ENCODE data around the gene NRGN.

DNA sequence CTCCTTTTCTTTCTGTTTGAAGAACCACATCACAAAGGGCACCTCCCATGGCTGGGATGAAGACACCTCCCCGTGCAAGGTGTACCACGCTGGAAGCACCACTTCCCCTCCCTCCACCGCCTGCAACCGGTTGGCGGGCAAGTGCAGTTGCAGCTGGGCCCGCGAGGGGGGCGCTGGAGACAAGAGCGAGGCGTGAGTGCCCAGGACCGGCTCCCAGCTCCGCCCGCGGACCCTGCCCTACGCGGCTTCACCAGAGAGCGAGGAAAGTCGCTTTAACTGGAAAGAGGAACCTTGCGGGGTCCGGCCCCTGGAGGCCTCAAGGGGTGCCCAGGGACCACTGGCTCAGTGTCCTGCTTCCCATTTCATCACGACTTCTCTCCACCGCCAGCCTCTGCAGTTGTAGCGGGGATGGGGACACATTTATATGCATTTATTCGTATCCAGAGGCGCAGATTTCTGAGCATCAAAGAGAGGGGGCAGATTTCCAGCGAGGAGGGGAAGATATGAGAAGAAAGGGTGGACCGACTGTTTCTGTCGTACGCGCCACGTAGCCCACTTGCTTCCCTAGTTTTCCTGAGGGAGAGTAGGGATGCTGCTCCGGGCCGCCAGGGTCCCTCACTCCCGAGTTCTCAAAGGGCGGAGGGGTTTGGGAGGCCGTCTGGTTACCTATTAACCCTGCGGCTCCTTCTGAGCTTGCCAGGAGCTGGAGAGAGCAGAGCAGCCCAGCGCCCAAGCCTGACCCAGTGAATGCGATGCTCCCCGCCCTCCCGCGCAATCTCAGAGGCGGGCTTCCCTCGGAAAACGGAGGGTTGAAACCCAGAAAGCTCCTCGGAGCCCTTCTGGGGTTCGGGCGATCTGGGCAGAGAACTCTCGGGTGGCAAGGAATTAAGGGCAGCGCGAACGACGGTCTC lies 18.9 kb downstream of the NRGN start:
- TF ChIP-seq, protein P1, sequence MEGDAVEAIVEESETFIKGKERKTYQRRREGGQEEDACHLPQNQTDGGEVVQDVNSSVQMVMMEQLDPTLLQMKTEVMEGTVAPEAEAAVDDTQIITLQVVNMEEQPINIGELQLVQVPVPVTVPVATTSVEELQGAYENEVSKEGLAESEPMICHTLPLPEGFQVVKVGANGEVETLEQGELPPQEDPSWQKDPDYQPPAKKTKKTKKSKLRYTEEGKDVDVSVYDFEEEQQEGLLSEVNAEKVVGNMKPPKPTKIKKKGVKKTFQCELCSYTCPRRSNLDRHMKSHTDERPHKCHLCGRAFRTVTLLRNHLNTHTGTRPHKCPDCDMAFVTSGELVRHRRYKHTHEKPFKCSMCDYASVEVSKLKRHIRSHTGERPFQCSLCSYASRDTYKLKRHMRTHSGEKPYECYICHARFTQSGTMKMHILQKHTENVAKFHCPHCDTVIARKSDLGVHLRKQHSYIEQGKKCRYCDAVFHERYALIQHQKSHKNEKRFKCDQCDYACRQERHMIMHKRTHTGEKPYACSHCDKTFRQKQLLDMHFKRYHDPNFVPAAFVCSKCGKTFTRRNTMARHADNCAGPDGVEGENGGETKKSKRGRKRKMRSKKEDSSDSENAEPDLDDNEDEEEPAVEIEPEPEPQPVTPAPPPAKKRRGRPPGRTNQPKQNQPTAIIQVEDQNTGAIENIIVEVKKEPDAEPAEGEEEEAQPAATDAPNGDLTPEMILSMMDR (IDR thresholded peaks at IDR 0.05; ENCODE audit: insufficient read depth, low read length), result peak; percentile 52
- TF ChIP-seq, protein P2, sequence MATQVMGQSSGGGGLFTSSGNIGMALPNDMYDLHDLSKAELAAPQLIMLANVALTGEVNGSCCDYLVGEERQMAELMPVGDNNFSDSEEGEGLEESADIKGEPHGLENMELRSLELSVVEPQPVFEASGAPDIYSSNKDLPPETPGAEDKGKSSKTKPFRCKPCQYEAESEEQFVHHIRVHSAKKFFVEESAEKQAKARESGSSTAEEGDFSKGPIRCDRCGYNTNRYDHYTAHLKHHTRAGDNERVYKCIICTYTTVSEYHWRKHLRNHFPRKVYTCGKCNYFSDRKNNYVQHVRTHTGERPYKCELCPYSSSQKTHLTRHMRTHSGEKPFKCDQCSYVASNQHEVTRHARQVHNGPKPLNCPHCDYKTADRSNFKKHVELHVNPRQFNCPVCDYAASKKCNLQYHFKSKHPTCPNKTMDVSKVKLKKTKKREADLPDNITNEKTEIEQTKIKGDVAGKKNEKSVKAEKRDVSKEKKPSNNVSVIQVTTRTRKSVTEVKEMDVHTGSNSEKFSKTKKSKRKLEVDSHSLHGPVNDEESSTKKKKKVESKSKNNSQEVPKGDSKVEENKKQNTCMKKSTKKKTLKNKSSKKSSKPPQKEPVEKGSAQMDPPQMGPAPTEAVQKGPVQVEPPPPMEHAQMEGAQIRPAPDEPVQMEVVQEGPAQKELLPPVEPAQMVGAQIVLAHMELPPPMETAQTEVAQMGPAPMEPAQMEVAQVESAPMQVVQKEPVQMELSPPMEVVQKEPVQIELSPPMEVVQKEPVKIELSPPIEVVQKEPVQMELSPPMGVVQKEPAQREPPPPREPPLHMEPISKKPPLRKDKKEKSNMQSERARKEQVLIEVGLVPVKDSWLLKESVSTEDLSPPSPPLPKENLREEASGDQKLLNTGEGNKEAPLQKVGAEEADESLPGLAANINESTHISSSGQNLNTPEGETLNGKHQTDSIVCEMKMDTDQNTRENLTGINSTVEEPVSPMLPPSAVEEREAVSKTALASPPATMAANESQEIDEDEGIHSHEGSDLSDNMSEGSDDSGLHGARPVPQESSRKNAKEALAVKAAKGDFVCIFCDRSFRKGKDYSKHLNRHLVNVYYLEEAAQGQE (IDR thresholded peaks at IDR 0.05; ENCODE audit: insufficient replicate concordance, low read depth), result no peak
- peak; percentile 87 for TF ChIP-seq SPI1 (IDR thresholded peaks at IDR 0.05; ENCODE audit: borderline replicate concordance, low read depth)
- no peak for TF ChIP-seq POLR2AphosphoS5 (IDR thresholded peaks at IDR 0.05; ENCODE audit: low read depth)
- TF ChIP-seq GABPA (IDR thresholded peaks at IDR 0.05; ENCODE audit: low read depth), result no peak
